MM.1S (cell line): ENCODE measurements around the gene GPBP1L1.

ENCODE experiments used
- DNase-seq: peaks from one replicate; pipeline ENCODE4 v3.0.0-alpha.2; 2015
- H2AFZ ChIP-seq: fragments of 300-600 bp; sonication (generic); 2 replicates; pipeline ENCODE4 v1.6.0; 2016; ENCODE audit warnings: antibody characterized with exemption, low read length
- H3F3A ChIP-seq: fragments of 300-600 bp; sonication (generic); 2 replicates; pipeline ENCODE4 v1.6.1; 2016; ENCODE audit warnings: mild to moderate bottlenecking, antibody characterized with exemption, low read length, moderate library complexity, mixed read lengths; ENCODE audit not compliant: insufficient read depth
- H3K27ac ChIP-seq: fragments of 300-600 bp; sonication (generic); 2 replicates; pipeline ENCODE4 v1.5.1; 2016; ENCODE audit warnings: mild to moderate bottlenecking, low read length
- H3K27me3 ChIP-seq: fragments of 300-600 bp; sonication (generic); replicated peaks from 2 replicates; pipeline ENCODE4 v1.6.0; 2016; ENCODE audit warnings: low read length; ENCODE audit not compliant: insufficient read depth
- H3K36me3 ChIP-seq: fragments of 300-600 bp; sonication (generic); replicated peaks from 2 replicates; pipeline ENCODE4 v1.6.1; 2016; ENCODE audit warnings: mild to moderate bottlenecking, low read length, mixed read lengths; ENCODE audit not compliant: insufficient read depth
- H3K4me1 ChIP-seq: fragments of 300-600 bp; sonication (generic); 2 replicates; pipeline ENCODE4 v1.6.1; 2016; ENCODE audit warnings: low read length, mixed read lengths
- H3K4me2 ChIP-seq: fragments of 300-600 bp; sonication (generic); 2 replicates; pipeline ENCODE4 v1.6.0; 2016; ENCODE audit warnings: low read depth, low read length
- H3K4me3 ChIP-seq: fragments of 300-600 bp; sonication (generic); 2 replicates; pipeline ENCODE4 v1.5.1; 2016; ENCODE audit warnings: low read length, mixed read lengths
- H3K79me2 ChIP-seq: fragments of 300-600 bp; sonication (generic); 2 replicates; pipeline ENCODE4 v1.6.1; 2016; ENCODE audit warnings: mixed run types, low read length, mixed read lengths
- H3K9ac ChIP-seq: fragments of 300-600 bp; sonication (generic); 2 replicates; pipeline ENCODE4 v1.6.1; 2016; ENCODE audit warnings: low read length, mixed read lengths
- H3K9me2 ChIP-seq: fragments of 300-600 bp; sonication (generic); replicated peaks from 2 replicates; pipeline ENCODE4 v1.6.1; 2016; ENCODE audit warnings: mild to moderate bottlenecking, low read length, mixed read lengths; ENCODE audit not compliant: insufficient read depth
- H3K9me3 ChIP-seq: fragments of 300-600 bp; sonication (generic); replicated peaks from 2 replicates; pipeline ENCODE4 v1.6.1; 2016; ENCODE audit warnings: mild to moderate bottlenecking, low read length, mixed read lengths; ENCODE audit not compliant: insufficient read depth
- H4K20me1 ChIP-seq: fragments of 300-600 bp; sonication (generic); 2 replicates; pipeline ENCODE4 v1.6.1; 2016; ENCODE audit warnings: mild to moderate bottlenecking, low read length, moderate library complexity, mixed read lengths; ENCODE audit not compliant: insufficient read depth
- EZH2 ChIP-seq: fragments of 300-600 bp; sonication (generic); optimal IDR thresholded peaks from 2 replicates; pipeline ENCODE3; 2017; ENCODE audit warnings: low read depth, mild to moderate bottlenecking, antibody characterized with exemption, low read length, mixed read lengths
- EZH2phosphoT487 ChIP-seq: fragments of 300-600 bp; sonication (generic); IDR thresholded peaks from 2 replicates; pipeline ENCODE4 v1.6.1; 2018; ENCODE audit warnings: antibody characterized with exemption, low read length
- TF ChIP-seq, protein P1 (sequence below): fragments of 300-600 bp; sonication (generic); IDR thresholded peaks from 2 replicates; pipeline ENCODE4 v1.5.1; 2016; ENCODE audit warnings: antibody characterized with exemption, low read length, mixed read lengths

Gene GPBP1L1

GRCh38 chr1:45687014-45687753 lies 851 bp upstream of the GPBP1L1 start:
- Histone ChIP-seq H3K27ac (peak overlapping the region; percentile 91), H3F3A (peaks cover 13% of the 10 kb centered on the region), H3K9ac (peak overlapping the region; percentile 90), H3K4me1 (no peaks in the 10 kb centered on the region), H2AFZ (peak overlapping the region; percentile 89), H3K36me3 (no peaks in the 10 kb centered on the region), H3K79me2 (peaks cover 82% of the 10 kb centered on the region), H4K20me1 (no peaks in the 10 kb centered on the region), H3K27me3 (no peaks in the 10 kb centered on the region), H3K9me2 (no peaks in the 10 kb centered on the region), H3K4me3 (peak overlapping the region; percentile 99), H3K4me2 (peak overlapping the region; percentile 91), H3K9me3 (no peaks in the 10 kb centered on the region)
- TF ChIP-seq EZH2 (no peak), EZH2phosphoT487 (no peak)
- TF ChIP-seq, protein P1, sequence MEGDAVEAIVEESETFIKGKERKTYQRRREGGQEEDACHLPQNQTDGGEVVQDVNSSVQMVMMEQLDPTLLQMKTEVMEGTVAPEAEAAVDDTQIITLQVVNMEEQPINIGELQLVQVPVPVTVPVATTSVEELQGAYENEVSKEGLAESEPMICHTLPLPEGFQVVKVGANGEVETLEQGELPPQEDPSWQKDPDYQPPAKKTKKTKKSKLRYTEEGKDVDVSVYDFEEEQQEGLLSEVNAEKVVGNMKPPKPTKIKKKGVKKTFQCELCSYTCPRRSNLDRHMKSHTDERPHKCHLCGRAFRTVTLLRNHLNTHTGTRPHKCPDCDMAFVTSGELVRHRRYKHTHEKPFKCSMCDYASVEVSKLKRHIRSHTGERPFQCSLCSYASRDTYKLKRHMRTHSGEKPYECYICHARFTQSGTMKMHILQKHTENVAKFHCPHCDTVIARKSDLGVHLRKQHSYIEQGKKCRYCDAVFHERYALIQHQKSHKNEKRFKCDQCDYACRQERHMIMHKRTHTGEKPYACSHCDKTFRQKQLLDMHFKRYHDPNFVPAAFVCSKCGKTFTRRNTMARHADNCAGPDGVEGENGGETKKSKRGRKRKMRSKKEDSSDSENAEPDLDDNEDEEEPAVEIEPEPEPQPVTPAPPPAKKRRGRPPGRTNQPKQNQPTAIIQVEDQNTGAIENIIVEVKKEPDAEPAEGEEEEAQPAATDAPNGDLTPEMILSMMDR: no peak
- peak; percentile 99 for DNase-seq

DNA sequence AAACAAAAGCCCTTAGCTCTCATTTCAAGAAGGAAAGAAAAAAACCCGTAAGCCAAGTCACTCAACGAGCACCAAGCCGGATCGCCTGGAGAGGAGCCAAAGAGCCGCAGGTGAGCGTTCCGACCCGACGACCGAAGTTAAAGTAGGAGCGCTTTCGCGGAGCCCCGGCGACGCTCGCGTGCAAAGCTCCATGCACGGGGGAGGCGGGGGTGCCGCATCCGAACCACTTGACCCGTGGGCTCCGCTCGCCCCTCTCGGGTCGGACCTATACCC lies 382 bp downstream of the GPBP1L1 start:
- Histone ChIP-seq H2AFZ (peak overlapping the region; percentile 98), H3K4me1 (0 out of 2 replicates have a peak, but pooled peaks cover 3% of the 10 kb centered on the region)
- TF ChIP-seq, protein P1: peak; percentile 52
- no peak for TF ChIP-seq EZH2

GRCh38 chr1:45685308-45686014 lies 872 bp downstream of the GPBP1L1 start:
- Histone ChIP-seq H3K9ac (peak overlapping the region; percentile 90), H3K4me2 (peak overlapping the region; percentile 83), H3K4me1 (0 out of 2 replicates have a peak, but pooled peaks cover 3% of the 10 kb centered on the region), H3K9me3 (no peaks in the 10 kb centered on the region), H3K4me3 (peak overlapping the region; percentile 99), H2AFZ (peak overlapping the region; percentile 98), H3K27me3 (no peaks in the 10 kb centered on the region), H3K36me3 (no peaks in the 10 kb centered on the region), H3K9me2 (no peaks in the 10 kb centered on the region), H4K20me1 (peaks cover 10% of the 10 kb centered on the region; the same call in 1 of the 2 replicates), H3K79me2 (peaks cover 84% of the 10 kb centered on the region), H3F3A (peaks cover 13% of the 10 kb centered on the region), H3K27ac (peak overlapping the region; percentile 91; the same call in 1 of the 2 replicates)
- TF ChIP-seq EZH2phosphoT487: no peak
- TF ChIP-seq EZH2: no peak
- DNase-seq: peak; percentile 22

More for the DNA sequence above, 382 bp downstream of the GPBP1L1 start:
- H3K27me3 ChIP-seq: no peaks in the 10 kb centered on the region
- no peaks in the 10 kb centered on the region for H3K9me2 ChIP-seq
- peaks cover 84% of the 10 kb centered on the region for H3K79me2 ChIP-seq
- peak overlapping the region; percentile 99 for H3K4me3 ChIP-seq
- H3F3A ChIP-seq: peaks cover 13% of the 10 kb centered on the region
- no peaks in the 10 kb centered on the region for H3K36me3 ChIP-seq
- peak overlapping the region; percentile 90 for H3K9ac ChIP-seq
- H4K20me1 ChIP-seq: peaks cover 9% of the 10 kb centered on the region; the same call in 1 of the 2 replicates
- peak overlapping the region; percentile 83 for H3K4me2 ChIP-seq
- peak; percentile 74 for DNase-seq
- H3K9me3 ChIP-seq: no peaks in the 10 kb centered on the region
- peak overlapping the region; percentile 91 for H3K27ac ChIP-seq
